ENCODE data around the gene NFIC.

DNA sequence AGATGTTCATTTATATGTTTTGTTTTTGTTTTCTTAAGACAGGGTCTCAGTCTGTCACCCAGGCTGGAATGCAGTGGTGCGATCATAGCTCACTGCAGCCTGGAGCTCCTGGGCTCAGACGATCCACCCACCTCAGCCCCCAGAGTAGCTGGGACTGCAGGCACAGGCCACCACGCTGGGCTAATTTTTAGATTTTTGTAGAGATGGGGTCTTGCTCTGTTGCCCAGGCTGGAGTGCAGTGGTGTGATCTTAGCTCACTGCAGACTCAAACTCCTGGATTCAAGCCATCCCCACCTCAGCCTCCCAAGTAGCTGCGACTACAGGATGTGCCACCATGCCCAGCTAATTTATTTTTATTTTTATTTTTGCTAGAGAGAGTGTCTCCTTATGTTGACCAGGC lies 45.7 kb downstream of the NFIC start:
- TF ChIP-seq, protein P1, sequence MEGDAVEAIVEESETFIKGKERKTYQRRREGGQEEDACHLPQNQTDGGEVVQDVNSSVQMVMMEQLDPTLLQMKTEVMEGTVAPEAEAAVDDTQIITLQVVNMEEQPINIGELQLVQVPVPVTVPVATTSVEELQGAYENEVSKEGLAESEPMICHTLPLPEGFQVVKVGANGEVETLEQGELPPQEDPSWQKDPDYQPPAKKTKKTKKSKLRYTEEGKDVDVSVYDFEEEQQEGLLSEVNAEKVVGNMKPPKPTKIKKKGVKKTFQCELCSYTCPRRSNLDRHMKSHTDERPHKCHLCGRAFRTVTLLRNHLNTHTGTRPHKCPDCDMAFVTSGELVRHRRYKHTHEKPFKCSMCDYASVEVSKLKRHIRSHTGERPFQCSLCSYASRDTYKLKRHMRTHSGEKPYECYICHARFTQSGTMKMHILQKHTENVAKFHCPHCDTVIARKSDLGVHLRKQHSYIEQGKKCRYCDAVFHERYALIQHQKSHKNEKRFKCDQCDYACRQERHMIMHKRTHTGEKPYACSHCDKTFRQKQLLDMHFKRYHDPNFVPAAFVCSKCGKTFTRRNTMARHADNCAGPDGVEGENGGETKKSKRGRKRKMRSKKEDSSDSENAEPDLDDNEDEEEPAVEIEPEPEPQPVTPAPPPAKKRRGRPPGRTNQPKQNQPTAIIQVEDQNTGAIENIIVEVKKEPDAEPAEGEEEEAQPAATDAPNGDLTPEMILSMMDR (IDR thresholded peaks at IDR 0.05; ENCODE audit: low read length), result no peak
- TF ChIP-seq EZH2 (optimal IDR thresholded peaks at IDR 0.05; ENCODE audit: low read depth, low read length), result no peak
- no peak for TF ChIP-seq EZH2phosphoT487 (IDR thresholded peaks at IDR 0.05; ENCODE audit: low read length)

All from MM.1S (cell line).